HG03558 (cell line): ENCODE measurements around the gene STK32B.
"Not testable (repeated sequence)": the region's sequence is repeated elsewhere in the genome, so short reads cannot be mapped to it uniquely, and the experiment has no call there.

ENCODE experiments used
- ATAC-seq: cut with Tn5 transposase; IDR thresholded peaks from one replicate; pipeline ENCODE4 v1.9.1; 2021; ENCODE audit warnings: moderate number of reproducible peaks; ENCODE audit not compliant: unreplicated experiment; ENCODE audit errors: extremely low read depth

The STK32B gene

GRCh38 chr4:5298000-5298787 lies 246.9 kb downstream of the STK32B start:
- ATAC-seq: not testable (repeated sequence)

DNA sequence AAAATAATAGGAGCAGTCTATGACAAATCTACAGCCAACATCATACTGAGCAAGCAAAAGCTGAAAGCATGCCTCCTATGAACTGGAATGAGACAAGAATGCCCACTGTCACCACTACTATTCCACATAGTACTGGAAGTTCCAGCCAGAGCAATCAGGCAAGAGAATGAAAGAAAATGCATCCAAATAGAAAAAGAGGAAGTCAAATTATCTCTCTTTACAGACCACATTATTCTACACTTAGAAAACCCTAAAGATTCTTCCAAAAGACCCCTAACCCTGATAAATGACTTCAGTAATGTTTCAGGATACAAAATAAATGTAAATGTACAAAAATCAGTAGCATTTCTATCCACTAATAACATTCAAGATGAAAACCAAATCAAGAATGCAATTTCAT lies 249.0 kb downstream of the STK32B start:
- no peak for ATAC-seq

GRCh38 chr4:5307928-5308327 lies 256.6 kb downstream of the STK32B start:
- no peak for ATAC-seq

- no peak for ATAC-seq
Observed at GRCh38 chr4:5322321-5322720, 271.0 kb downstream of the STK32B start.

DNA sequence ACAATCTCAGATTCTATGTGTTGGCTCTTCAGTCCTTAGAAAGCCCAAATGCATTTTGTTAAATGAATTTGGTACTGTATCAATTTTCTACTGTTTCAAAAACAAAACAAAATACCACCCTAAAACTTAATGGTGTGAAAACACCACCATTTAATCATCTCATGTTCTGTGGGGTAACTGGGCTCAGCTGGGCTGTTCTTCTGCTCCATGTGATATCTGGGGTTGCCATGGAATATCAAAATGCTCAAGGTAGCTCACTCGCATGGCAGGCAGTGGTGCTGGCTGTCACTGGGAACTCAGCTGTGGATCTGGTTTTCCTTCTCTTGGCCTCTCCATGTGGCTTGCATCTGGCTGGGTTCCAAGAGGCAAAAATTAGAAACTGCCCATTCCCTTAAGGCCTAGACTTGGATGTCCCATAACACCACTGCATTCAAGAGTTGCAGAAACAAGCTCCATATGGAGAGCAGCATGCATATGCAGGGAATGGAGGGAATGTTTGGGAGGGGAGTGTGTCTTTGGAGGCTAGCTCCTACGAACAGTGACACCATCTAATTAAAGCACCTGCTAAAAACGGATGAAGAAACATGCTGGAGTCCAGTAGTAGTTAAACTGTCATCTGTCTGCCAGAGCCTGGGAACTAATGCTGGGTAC lies 279.2 kb downstream of the STK32B start:
- no peak for ATAC-seq

DNA sequence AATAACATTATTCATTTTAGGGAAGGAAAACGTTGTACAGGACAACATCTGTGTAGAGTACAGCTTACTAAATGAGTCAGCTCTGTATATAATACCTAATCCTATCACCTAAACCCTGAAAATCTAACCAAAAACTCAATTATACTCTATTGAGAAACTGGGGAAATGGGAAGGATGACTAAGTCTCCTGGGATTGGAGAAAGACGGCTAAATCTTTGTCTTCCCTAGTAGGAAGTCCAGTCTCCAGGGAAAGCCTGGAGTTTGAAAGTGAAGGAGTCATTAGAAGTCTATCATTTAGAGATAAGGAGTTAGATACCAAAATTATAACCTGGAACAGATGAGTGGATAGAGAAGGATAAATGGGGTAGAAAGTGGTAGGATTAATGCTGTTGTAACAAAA lies 286.5 kb downstream of the STK32B start:
- no peak for ATAC-seq

DNA sequence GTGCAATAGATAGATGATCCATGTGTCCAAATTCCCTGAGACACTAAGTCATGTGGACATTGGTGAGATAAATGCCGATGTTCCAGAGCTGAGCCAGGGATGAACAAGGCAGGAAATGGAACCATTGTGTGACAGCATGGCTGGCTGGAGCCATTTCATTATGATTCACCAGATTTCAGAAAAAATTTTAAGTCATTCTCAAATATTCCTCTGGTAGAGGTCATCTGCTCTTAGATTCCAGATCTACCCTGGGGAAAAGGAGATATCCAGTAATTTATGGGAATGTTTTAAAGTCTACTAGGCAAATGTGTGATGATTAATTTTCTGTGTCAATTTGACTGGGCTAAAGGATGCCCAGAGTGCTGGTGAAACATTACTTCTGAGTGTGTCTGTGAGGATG lies 287.3 kb downstream of the STK32B start:
- ATAC-seq: no peak

DNA sequence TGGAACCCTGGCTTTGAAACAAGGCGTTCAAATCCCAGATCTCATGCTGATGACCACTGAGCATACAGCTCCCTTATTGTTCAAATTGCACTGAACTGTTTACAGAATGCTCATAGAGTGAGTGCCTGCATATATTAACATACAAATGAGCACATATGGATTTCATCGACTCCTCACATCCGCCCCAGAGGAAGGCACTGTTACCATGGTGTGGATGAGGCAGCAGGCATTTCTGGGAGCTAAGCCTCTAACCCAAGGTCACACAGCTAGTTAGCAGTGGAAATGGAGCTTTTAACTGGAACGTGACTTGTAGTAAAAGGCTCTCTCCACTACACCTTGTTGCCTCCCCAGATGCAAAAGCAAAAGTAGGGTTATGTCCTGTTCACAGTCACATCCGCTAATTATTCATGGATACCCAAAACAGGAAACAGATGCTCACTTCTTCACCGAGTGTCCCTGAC lies 289.7 kb downstream of the STK32B start:
- ATAC-seq: no peak

GRCh38 chr4:5341526-5341925 lies 290.2 kb downstream of the STK32B start:
- ATAC-seq: no peak

DNA sequence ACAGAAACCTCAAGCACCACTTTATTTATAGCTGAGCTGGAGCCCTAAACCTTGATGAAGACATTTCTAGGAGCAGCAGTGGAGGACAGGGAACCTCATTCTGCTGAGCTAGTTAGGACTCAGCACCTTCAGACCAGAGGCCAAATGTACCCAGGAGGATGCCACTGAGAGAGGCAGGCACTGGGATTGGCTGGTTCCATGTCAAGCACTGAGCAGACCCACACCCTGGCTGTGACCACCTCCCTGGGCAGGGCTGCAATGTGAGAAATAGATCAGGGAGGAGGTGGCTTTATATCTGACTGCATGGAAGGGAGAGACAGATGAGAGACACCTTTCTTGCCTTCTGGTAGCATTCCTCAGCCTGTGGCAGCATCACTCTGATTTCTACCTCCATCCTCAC lies 304.6 kb downstream of the STK32B start:
- no peak for ATAC-seq

GRCh38 chr4:5357870-5358269 lies 306.6 kb downstream of the STK32B start:
- ATAC-seq: no peak

GRCh38 chr4:5361968-5362367 lies 310.7 kb downstream of the STK32B start:
- no peak for ATAC-seq

GRCh38 chr4:5364406-5364805 lies 313.1 kb downstream of the STK32B start:
- ATAC-seq: no peak

- no peak for ATAC-seq
Observed at GRCh38 chr4:5365071-5366008, 314.1 kb downstream of the STK32B start.

DNA sequence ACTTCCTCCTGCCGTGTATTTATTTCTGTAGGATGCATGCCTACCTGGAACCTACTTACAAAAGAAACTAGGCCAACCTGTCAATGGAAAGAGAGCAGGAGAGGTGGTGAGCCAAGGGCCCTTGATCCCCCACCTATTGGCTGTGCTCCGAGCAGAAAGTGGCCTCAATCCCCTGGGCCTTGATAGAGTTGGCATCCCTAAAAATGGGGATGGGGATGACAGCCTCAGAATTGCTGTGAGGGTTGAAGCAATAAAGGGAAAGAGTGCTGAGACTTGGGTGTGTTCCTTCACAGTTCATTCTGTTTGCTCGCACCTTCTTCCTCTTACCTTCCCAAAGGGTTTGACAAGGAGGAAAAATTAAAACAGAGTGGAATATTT lies 314.7 kb downstream of the STK32B start:
- no peak for ATAC-seq

DNA sequence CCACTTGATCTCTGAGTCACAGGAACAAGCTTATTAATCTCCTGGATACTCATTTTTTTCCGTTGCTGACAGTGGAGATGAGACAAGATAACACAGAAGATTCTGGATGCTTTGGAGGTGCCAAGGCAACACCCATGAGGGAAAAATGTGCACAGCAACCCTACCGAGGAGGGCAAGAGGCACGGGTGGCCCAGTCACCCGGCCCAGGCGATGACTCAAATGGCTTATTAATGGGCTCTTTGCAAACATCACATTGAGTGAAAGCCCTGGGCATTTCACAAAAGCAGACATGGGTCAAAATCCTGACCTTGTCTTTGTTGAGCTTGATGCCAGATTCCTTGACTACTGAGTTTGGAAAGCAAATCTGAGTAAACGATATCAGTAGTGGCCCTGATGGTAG lies 315.1 kb downstream of the STK32B start:
- ATAC-seq: no peak

DNA sequence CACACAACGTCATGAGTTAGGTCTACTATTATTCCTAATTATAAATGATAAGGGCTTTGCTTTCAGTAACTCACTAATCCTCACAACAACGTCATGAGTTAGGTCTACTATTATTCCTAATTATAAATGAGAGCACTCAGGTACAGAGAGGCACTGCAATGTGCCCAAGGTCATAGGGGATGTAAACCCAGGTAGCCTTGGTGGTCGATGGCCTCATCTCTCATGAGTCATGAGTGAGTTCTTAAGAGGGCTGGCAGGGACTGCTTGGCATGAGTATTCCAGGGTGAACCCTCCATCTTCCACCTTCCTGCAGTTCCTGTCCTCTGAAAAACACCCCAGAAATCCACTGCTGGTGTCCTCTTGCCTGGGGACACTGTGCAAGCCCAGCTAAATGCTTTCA lies 317.1 kb downstream of the STK32B start:
- no peak for ATAC-seq

- ATAC-seq: no peak
Observed at GRCh38 chr4:5370286-5370685, 319.0 kb downstream of the STK32B start.

GRCh38 chr4:5371415-5372190 lies 320.3 kb downstream of the STK32B start:
- no peak for ATAC-seq

GRCh38 chr4:5372198-5372597 lies 320.9 kb downstream of the STK32B start:
- ATAC-seq: no peak
